ENCODE measurements around the gene POU3F2.

- TF ChIP-seq, protein P1, sequence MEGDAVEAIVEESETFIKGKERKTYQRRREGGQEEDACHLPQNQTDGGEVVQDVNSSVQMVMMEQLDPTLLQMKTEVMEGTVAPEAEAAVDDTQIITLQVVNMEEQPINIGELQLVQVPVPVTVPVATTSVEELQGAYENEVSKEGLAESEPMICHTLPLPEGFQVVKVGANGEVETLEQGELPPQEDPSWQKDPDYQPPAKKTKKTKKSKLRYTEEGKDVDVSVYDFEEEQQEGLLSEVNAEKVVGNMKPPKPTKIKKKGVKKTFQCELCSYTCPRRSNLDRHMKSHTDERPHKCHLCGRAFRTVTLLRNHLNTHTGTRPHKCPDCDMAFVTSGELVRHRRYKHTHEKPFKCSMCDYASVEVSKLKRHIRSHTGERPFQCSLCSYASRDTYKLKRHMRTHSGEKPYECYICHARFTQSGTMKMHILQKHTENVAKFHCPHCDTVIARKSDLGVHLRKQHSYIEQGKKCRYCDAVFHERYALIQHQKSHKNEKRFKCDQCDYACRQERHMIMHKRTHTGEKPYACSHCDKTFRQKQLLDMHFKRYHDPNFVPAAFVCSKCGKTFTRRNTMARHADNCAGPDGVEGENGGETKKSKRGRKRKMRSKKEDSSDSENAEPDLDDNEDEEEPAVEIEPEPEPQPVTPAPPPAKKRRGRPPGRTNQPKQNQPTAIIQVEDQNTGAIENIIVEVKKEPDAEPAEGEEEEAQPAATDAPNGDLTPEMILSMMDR (IDR thresholded peaks at IDR 0.05): no peak
- TF ChIP-seq POLR2A (IDR thresholded peaks at IDR 0.05): no peak
Observed at GRCh38 chr6:98871821-98872220, 37.4 kb downstream of the POU3F2 start.

All from adrenal gland (tissue), 5 donors.